Neural progenitor cell (in vitro differentiated cells): ENCODE data around the gene PRSS33.

Source experiments
- CTCF ChIP-seq: fragments of 200-600 bp; sonication (generic); IDR thresholded peaks from 2 replicates; pipeline ENCODE4 v1.5.1; 2017; ENCODE audit warnings: antibody characterized with exemption, mild to moderate bottlenecking
- EZH2 ChIP-seq: fragments of 200-600 bp; sonication (generic); IDR thresholded peaks from 2 replicates; pipeline ENCODE4 v1.6.1; 2017; ENCODE audit warnings: antibody characterized with exemption, mild to moderate bottlenecking, moderate library complexity

- TF ChIP-seq CTCF (no peak), EZH2 (no peak)
Measured at GRCh38 chr16:2803545-2804195, 16.3 kb upstream of the PRSS33 start.
